ENCODE results near the gene AHR.

The AHR gene

GRCh38 chr7:17298102-17298839 lies at the start of gene AHR:
TSS of gene AHR (plus strand) at chr7:17298652. CDS start at chr7:17299265, 613 bp downstream.
- DNase-seq, result peak; percentile 92

GRCh38 chr7:17253885-17254284 lies 44.6 kb upstream of the AHR start:
- DNase-seq, result no peak

- DNase-seq, result no peak
These were observed 42.5 kb upstream of the AHR start for GRCh38 chr7:17255926-17256325.

GRCh38 chr7:17256375-17256774 lies 42.1 kb upstream of the AHR start:
- DNase-seq, result no peak

- DNase-seq, result no peak
These were observed 31.9 kb upstream of the AHR start for GRCh38 chr7:17266565-17266964.

GRCh38 chr7:17269341-17270221 lies 28.9 kb upstream of the AHR start:
- DNase-seq, result no peak

- DNase-seq, result no peak
These were observed 23.8 kb upstream of the AHR start for GRCh38 chr7:17274551-17275245.

GRCh38 chr7:17275749-17276671 lies 22.4 kb upstream of the AHR start:
- no peak for DNase-seq

- no peak for DNase-seq
These were observed 19.4 kb upstream of the AHR start for GRCh38 chr7:17279061-17279460.

GRCh38 chr7:17289074-17289645 lies 9.3 kb upstream of the AHR start:
- DNase-seq, result no peak

- DNase-seq, result no peak
These were observed 5.6 kb upstream of the AHR start for GRCh38 chr7:17292843-17293242.

GRCh38 chr7:17293481-17293880 lies 5.0 kb upstream of the AHR start:
- DNase-seq, result no peak

GRCh38 chr7:17297243-17297642 lies 1.2 kb upstream of the AHR start:
- DNase-seq, result no peak

- peak; percentile 44 to 55 for DNase-seq
These were observed 509 bp downstream of the AHR start for GRCh38 chr7:17298840-17299482.

- peak in 1 of 2 donors; percentile 45 for DNase-seq
These were observed 1.1 kb downstream of the AHR start for GRCh38 chr7:17299483-17299991.

- DNase-seq, result no peak
These were observed 1.6 kb downstream of the AHR start for GRCh38 chr7:17300012-17300411.

GRCh38 chr7:17300437-17300836 lies 2.0 kb downstream of the AHR start:
- no peak for DNase-seq

GRCh38 chr7:17301471-17302456 lies 3.3 kb downstream of the AHR start:
- DNase-seq, result peak in 1 of 2 donors; percentile 63

GRCh38 chr7:17302575-17303142 lies 4.2 kb downstream of the AHR start:
- peak in 1 of 2 donors; percentile 64 for DNase-seq

Measured in CD4-positive, alpha-beta T cell treated with Interleukin-4 for 1 hour (primary cell).